Tibial nerve (tissue), 4 donors: Measurements from ENCODE around the gene DAD1.

Experiments used
- EP300 ChIP-seq, 2 donors: sonication (generic); formaldehyde crosslinking; IDR thresholded peaks; one replicate each; pipeline ENCODE4 v1.6.1; 2017; ENCODE audit warnings: antibody characterized with exemption in 2 of 2, mild to moderate bottlenecking in 1 of 2
- POLR2A ChIP-seq, 2 donors: fragments of 450-650 bp; IDR thresholded peaks; one replicate each; pipeline ENCODE4 v1.6.1; 2017; ENCODE audit warnings: antibody characterized with exemption in 2 of 2, mild to moderate bottlenecking in 2 of 2, moderate library complexity in 2 of 2
- TF ChIP-seq, protein P1 (sequence below), 5 experiments: fragments of 200-600 bp in 3 of 5; fragments of 450-650 bp in 2 of 5; sonication (generic) in 3 of 5; IDR thresholded peaks; one replicate each; pipeline ENCODE4 v1.5.1; 2016 to 2019; ENCODE audit warnings: antibody characterized with exemption in 5 of 5, mild to moderate bottlenecking in 3 of 5, moderate library complexity in 2 of 5

- TF ChIP-seq, protein P1, sequence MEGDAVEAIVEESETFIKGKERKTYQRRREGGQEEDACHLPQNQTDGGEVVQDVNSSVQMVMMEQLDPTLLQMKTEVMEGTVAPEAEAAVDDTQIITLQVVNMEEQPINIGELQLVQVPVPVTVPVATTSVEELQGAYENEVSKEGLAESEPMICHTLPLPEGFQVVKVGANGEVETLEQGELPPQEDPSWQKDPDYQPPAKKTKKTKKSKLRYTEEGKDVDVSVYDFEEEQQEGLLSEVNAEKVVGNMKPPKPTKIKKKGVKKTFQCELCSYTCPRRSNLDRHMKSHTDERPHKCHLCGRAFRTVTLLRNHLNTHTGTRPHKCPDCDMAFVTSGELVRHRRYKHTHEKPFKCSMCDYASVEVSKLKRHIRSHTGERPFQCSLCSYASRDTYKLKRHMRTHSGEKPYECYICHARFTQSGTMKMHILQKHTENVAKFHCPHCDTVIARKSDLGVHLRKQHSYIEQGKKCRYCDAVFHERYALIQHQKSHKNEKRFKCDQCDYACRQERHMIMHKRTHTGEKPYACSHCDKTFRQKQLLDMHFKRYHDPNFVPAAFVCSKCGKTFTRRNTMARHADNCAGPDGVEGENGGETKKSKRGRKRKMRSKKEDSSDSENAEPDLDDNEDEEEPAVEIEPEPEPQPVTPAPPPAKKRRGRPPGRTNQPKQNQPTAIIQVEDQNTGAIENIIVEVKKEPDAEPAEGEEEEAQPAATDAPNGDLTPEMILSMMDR (IDR thresholded peaks at IDR 0.05), result no peak
- no peak for TF ChIP-seq POLR2A (IDR thresholded peaks at IDR 0.05)
- TF ChIP-seq EP300 (IDR thresholded peaks at IDR 0.05), result no peak
Measured at GRCh38 chr14:22623047-22623446, 34.0 kb upstream of the DAD1 start.
